Measurements from ENCODE around the gene PCSK1N.
A peak's percentile ranks its signal among the peaks of the same experiment; 100 is the strongest.

The PCSK1N gene

GRCh38 chrX:48802089-48802904 is 33.1 kb downstream of the PCSK1N start:
- H3K4me3 Mint-ChIP-seq = peak overlapping the region; percentile 97
- H3K36me3 Mint-ChIP-seq = peaks cover 48% of the 10 kb centered on the region
- H3K9me3 Mint-ChIP-seq = no peaks in the 10 kb centered on the region
- H3K4me1 Mint-ChIP-seq = peaks cover 29% of the 10 kb centered on the region
- DNase-seq (ENCODE audit: low spot score in 2 of 2) = peak in 1 of 2 donors; percentile 49
- ATAC-seq = peak; percentile 66
- H3K27ac Mint-ChIP-seq = peak overlapping the region; percentile 99

GRCh38 chrX:48801280-48802088 is 33.9 kb downstream of the PCSK1N start, which contains the start of gene HDAC6:
TSS of gene HDAC6 (plus strand) at chrX:48802067. CDS start at chrX:48802693, 626 bp downstream.
- Mint-ChIP-seq H3K9me3 (no peaks in the 10 kb centered on the region), H3K27ac (peak within 1 kb of the TSS; percentile 99), H3K4me3 (peak within 1 kb of the TSS; percentile 97), H3K36me3 (peaks cover 43% of the 10 kb centered on the region), H3K4me1 (peaks cover 29% of the 10 kb centered on the region)
- ATAC-seq (peak; percentile 92), DNase-seq (ENCODE audit: low spot score in 2 of 2) (peak; percentile 78 to 92)

GRCh38 chrX:48800574-48801279 is 34.7 kb downstream of the PCSK1N start:
- peaks cover 43% of the 10 kb centered on the region for H3K36me3 Mint-ChIP-seq
- peak overlapping the region; percentile 97 for H3K4me3 Mint-ChIP-seq
- ATAC-seq (no peak), DNase-seq (ENCODE audit: low spot score in 2 of 2) (peak in 1 of 2 donors; percentile 47)
- H3K9me3 Mint-ChIP-seq = no peaks in the 10 kb centered on the region
- H3K4me1 Mint-ChIP-seq = peaks cover 29% of the 10 kb centered on the region
- H3K27ac Mint-ChIP-seq = peak overlapping the region; percentile 99

GRCh38 chrX:48798318-48798717 is 37.1 kb downstream of the PCSK1N start:
- DNase-seq (ENCODE audit: low spot score in 2 of 2) = no peak
- no peak overlapping the region for H3K4me3 Mint-ChIP-seq
- no peak for ATAC-seq
- H3K9me3 Mint-ChIP-seq = no peaks in the 10 kb centered on the region
- peaks cover 21% of the 10 kb centered on the region for H3K4me1 Mint-ChIP-seq
- peaks cover 24% of the 10 kb centered on the region for H3K36me3 Mint-ChIP-seq
- no peak overlapping the region for H3K27ac Mint-ChIP-seq

GRCh38 chrX:48794911-48795515 is 40.4 kb downstream of the PCSK1N start:
- no peak overlapping the region for H3K27ac Mint-ChIP-seq
- no peaks in the 10 kb centered on the region for H3K36me3 Mint-ChIP-seq
- no peaks in the 10 kb centered on the region for H3K4me1 Mint-ChIP-seq
- ATAC-seq = no peak
- H3K9me3 Mint-ChIP-seq = no peaks in the 10 kb centered on the region
- DNase-seq (ENCODE audit: low spot score in 2 of 2) = no peak
- no peak overlapping the region for H3K4me3 Mint-ChIP-seq

- H3K27ac Mint-ChIP-seq = no peak overlapping the region
Observed at GRCh38 chrX:48794340-48794910, 41.0 kb downstream of the PCSK1N start.

GRCh38 chrX:48793935-48794334 is 41.5 kb downstream of the PCSK1N start:
- no peak for DNase-seq (ENCODE audit: low spot score in 2 of 2)
- ATAC-seq = no peak
- Mint-ChIP-seq H3K27ac (no peak overlapping the region), H3K4me3 (no peak overlapping the region), H3K4me1 (peaks cover 8% of the 10 kb centered on the region), H3K9me3 (no peaks in the 10 kb centered on the region), H3K36me3 (no peaks in the 10 kb centered on the region)

More at GRCh38 chrX:48794340-48794910, 41.0 kb downstream of the PCSK1N start:
- no peak overlapping the region for H3K4me3 Mint-ChIP-seq
- no peaks in the 10 kb centered on the region for H3K36me3 Mint-ChIP-seq
- H3K9me3 Mint-ChIP-seq = no peaks in the 10 kb centered on the region
- H3K4me1 Mint-ChIP-seq = peaks cover 3% of the 10 kb centered on the region
- ATAC-seq (no peak), DNase-seq (ENCODE audit: low spot score in 2 of 2) (no peak)

GRCh38 chrX:48792219-48792618 is 43.2 kb downstream of the PCSK1N start:
- peaks cover 9% of the 10 kb centered on the region for H3K4me1 Mint-ChIP-seq

GRCh38 chrX:48791063-48791820 is 44.2 kb downstream of the PCSK1N start:
- DNase-seq (ENCODE audit: low spot score in 2 of 2) (no peak), ATAC-seq (no peak)
- no peak overlapping the region for H3K4me3 Mint-ChIP-seq
- peaks cover 9% of the 10 kb centered on the region for H3K4me1 Mint-ChIP-seq
- no peaks in the 10 kb centered on the region for H3K36me3 Mint-ChIP-seq
- H3K27ac Mint-ChIP-seq = no peak overlapping the region
- no peaks in the 10 kb centered on the region for H3K9me3 Mint-ChIP-seq

More at GRCh38 chrX:48792219-48792618, 43.2 kb downstream of the PCSK1N start:
- no peaks in the 10 kb centered on the region for H3K36me3 Mint-ChIP-seq
- no peak for DNase-seq (ENCODE audit: low spot score in 2 of 2)
- no peak for ATAC-seq
- H3K4me3 Mint-ChIP-seq = no peak overlapping the region
- no peak overlapping the region for H3K27ac Mint-ChIP-seq
- H3K9me3 Mint-ChIP-seq = no peaks in the 10 kb centered on the region

- Mint-ChIP-seq H3K9me3 (no peaks in the 10 kb centered on the region), H3K4me3 (no peak overlapping the region), H3K36me3 (no peaks in the 10 kb centered on the region), H3K4me1 (peaks cover 9% of the 10 kb centered on the region), H3K27ac (no peak overlapping the region)
- DNase-seq (ENCODE audit: low spot score in 2 of 2) (no peak), ATAC-seq (no peak)
Observed at GRCh38 chrX:48790477-48790876, 44.9 kb downstream of the PCSK1N start.

GRCh38 chrX:48789366-48790220 is 45.8 kb downstream of the PCSK1N start:
- ATAC-seq = no peak
- Mint-ChIP-seq H3K9me3 (no peaks in the 10 kb centered on the region), H3K4me1 (peaks cover 9% of the 10 kb centered on the region), H3K27ac (peak overlapping the region; percentile 69), H3K4me3 (no peak overlapping the region), H3K36me3 (no peaks in the 10 kb centered on the region)
- no peak for DNase-seq (ENCODE audit: low spot score in 2 of 2)

GRCh38 chrX:48787505-48788443 is 47.6 kb downstream of the PCSK1N start:
- no peak for DNase-seq (ENCODE audit: low spot score in 2 of 2)
- no peak for ATAC-seq
- Mint-ChIP-seq H3K27ac (no peak overlapping the region), H3K9me3 (no peaks in the 10 kb centered on the region), H3K36me3 (no peaks in the 10 kb centered on the region), H3K4me3 (no peak overlapping the region), H3K4me1 (peaks cover 9% of the 10 kb centered on the region)
